SU-DHL-6 (cell line): ENCODE data around the gene POFUT1.

Source experiments
- CTCF ChIP-seq: fragments of 200-600 bp; sonication (generic); IDR thresholded peaks from one replicate; pipeline ENCODE4 v1.5.1; 2017; ENCODE audit warnings: antibody characterized with exemption, mild to moderate bottlenecking, low read length, moderate library complexity; ENCODE audit not compliant: insufficient read depth, poor library complexity, severe bottlenecking
- EZH2phosphoT487 ChIP-seq: fragments of 200-600 bp; sonication (generic), shearing (Covaris generic); conservative IDR thresholded peaks from 2 replicates; pipeline ENCODE4 v1.6.1; 2018; ENCODE audit warnings: mild to moderate bottlenecking, antibody characterized with exemption, low read length, moderate library complexity, mixed read lengths

DNA sequence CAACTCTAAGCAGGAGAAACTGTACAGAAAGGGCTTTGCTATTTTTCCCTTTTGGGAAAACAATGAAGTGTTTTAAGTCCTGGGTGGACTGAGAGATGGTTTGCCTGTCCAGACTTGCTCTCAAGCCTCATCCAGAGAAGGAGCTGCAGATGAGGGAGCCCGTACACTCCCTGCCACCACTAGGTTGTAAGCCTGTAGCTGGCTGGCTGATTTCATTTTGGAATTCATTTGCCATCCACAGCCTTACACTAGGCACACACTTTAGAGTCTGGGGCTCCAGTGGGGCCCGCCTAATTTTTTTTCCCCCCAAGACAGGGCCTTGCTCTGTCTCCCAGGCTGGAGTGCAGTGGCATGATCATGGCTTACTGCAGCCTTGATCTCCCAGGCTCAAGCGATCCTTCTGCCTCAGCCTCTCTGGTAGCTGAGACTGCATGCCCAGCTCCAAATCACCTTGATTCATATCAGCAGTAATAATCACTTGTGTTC lies 28.4 kb downstream of the POFUT1 start:
- no peak for TF ChIP-seq CTCF
- no peak for TF ChIP-seq EZH2phosphoT487
